Suprapubic skin (tissue), 4 donors: ENCODE measurements around the gene ASB6. TPM values are rescaled to one million over a fixed set of nuclear protein-coding genes. Genes with fewer than 3 reads are reported as not detected.

Experiments
- DNase-seq, 2 donors: peaks; one replicate each; pipeline ENCODE4 v3.0.0-alpha.2; 2019; ENCODE audit warnings: low spot score in 2 of 2
- H3K27ac ChIP-seq: fragments of 200-600 bp; sonication (generic); one replicate; pipeline ENCODE4 v1.5.1; 2019
- H3K27me3 ChIP-seq: fragments of 200-600 bp; sonication (generic); one replicate; pipeline ENCODE4 v1.5.1; 2019
- H3K36me3 ChIP-seq: fragments of 200-600 bp; sonication (generic); one replicate; pipeline ENCODE4 v1.5.1; 2019
- H3K4me1 ChIP-seq: fragments of 200-600 bp; sonication (generic); one replicate; pipeline ENCODE4 v1.5.1; 2019
- H3K4me3 ChIP-seq: fragments of 200-600 bp; sonication (generic); one replicate; pipeline ENCODE4 v1.5.1; 2019; ENCODE audit warnings: mild to moderate bottlenecking
- H3K9me3 ChIP-seq: fragments of 200-600 bp; sonication (generic); one replicate; pipeline ENCODE4 v1.5.1; 2019
- EP300 ChIP-seq: sonication (generic); formaldehyde crosslinking; IDR thresholded peaks from one replicate; pipeline ENCODE4 v1.6.1; 2017; ENCODE audit warnings: antibody characterized with exemption
- POLR2A ChIP-seq, 2 donors: fragments of 450-650 bp; IDR thresholded peaks; one replicate each; pipeline ENCODE4 v1.6.1; 2017; ENCODE audit warnings: antibody characterized with exemption in 2 of 2, mild to moderate bottlenecking in 2 of 2, moderate library complexity in 2 of 2
- POLR2AphosphoS5 ChIP-seq, 3 donors: sonication (generic); formaldehyde crosslinking; IDR thresholded peaks; one replicate each; pipeline ENCODE4 v1.6.1; 2017; ENCODE audit warnings: antibody characterized with exemption in 3 of 3
- WGBS: methylation state at CpG from one replicate; pipeline ENCODE4 v1.1.5; 2018; 5-methylcytosine and 5-hydroxymethylcytosine counted together
- total RNA-seq, 4 donors: library from RNA; depleted of rRNA; stranded (reverse); fragments of >200 nt; gene quantifications; one replicate each; pipeline ENCODE4 v1.1.0, GENCODE V29; 2016
- TF ChIP-seq, protein P1 (sequence below), 2 donors: fragments of 200-600 bp in 1 of 2; fragments of 450-650 bp in 1 of 2; sonication (generic) in 1 of 2; IDR thresholded peaks; one replicate each; pipeline ENCODE4 v1.5.1; 2016 to 2019; ENCODE audit warnings: antibody characterized with exemption in 2 of 2, mild to moderate bottlenecking in 1 of 2, moderate library complexity in 1 of 2

The ASB6 gene
- total RNA-seq, 4 donors from 2014 or later = 25.6 to 41.5 (median 37.6) TPM

DNA sequence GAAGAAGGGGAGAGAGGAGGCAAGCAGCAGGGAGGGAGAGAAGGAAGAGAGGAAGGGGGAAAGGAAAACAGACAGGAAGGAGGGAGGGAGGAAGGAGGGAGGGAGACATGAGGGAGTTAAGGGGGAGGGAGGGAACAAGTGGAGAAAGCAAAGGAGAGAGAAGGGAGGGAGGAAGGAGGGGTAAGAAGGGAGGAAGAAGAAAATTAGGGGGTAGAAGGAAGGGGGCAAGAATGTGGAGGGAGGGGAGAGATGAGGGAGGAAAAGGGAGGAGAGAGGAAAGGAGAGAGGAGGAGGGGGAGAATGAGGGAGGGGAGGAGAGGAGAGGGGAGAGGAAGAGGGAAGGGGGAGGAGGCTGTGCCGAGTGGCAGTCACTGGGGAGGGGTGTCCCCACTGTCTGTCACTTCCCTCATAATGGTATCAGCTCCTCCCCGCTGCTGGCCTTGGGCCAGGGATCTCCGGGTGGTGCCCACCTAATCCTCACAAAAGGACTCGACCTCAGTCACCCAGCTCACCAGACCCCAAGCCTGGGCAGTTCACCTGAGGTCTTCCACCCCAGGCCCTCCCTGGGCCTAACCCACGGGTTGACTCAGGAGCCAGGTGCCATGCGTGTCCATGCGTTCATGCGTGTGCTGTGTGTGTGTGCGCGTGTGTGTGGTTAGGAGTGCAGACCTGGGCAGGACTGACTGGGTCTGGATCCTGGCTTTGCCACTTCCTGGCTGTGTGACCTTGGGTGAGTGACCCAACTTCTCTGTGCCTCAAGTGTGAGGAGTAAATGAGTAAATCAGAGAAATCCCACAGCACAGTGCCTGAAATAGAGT, 39.1 kb downstream of the ASB6 start:
- 64% methylated on average over 10 of the region's 10 CpGs for WGBS
- Histone ChIP-seq H3K4me1 (peaks cover 16% of the 10 kb centered on the region), H3K27ac (no peak overlapping the region), H3K36me3 (no peaks in the 10 kb centered on the region), H3K9me3 (no peaks in the 10 kb centered on the region), H3K27me3 (no peaks in the 10 kb centered on the region), H3K4me3 (no peak overlapping the region)
- TF ChIP-seq POLR2AphosphoS5 (IDR thresholded peaks at IDR 0.05) = no peak
- TF ChIP-seq POLR2A (IDR thresholded peaks at IDR 0.05) = no peak
- TF ChIP-seq, protein P1, sequence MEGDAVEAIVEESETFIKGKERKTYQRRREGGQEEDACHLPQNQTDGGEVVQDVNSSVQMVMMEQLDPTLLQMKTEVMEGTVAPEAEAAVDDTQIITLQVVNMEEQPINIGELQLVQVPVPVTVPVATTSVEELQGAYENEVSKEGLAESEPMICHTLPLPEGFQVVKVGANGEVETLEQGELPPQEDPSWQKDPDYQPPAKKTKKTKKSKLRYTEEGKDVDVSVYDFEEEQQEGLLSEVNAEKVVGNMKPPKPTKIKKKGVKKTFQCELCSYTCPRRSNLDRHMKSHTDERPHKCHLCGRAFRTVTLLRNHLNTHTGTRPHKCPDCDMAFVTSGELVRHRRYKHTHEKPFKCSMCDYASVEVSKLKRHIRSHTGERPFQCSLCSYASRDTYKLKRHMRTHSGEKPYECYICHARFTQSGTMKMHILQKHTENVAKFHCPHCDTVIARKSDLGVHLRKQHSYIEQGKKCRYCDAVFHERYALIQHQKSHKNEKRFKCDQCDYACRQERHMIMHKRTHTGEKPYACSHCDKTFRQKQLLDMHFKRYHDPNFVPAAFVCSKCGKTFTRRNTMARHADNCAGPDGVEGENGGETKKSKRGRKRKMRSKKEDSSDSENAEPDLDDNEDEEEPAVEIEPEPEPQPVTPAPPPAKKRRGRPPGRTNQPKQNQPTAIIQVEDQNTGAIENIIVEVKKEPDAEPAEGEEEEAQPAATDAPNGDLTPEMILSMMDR (IDR thresholded peaks at IDR 0.05) = no peak
- no peak for TF ChIP-seq EP300
- no peak for DNase-seq

DNA sequence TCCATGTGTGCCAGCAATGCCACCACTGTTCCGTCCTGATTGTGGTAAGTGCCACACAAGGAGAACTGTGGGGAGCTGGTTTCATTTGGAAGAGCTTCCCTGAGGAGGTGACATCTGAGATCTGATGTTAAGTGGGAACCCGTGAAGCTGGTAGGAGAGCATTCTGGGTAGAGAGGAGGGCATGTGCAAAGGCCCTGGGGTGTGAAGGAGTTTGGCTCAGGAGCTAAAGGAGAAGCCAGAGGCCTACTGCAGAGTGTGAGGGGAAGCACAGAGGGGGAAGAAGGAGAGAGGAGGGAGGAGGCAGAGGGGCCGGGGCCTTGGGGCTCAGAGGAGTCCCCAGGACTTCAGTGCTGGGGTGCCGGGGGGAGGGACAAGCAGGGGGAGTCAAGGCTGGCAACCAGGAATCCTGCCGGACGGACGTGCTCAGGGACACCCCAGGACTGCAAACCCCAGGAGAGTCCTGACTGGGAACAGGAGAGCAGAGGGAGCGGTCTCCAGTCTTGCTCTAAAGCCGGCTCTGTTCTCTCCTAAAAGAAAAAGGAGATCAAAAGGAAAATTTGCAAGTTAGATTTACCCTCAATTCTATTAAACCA, 40.8 kb downstream of the ASB6 start:
- H3K4me3 ChIP-seq = no peak overlapping the region
- no peaks in the 10 kb centered on the region for H3K36me3 ChIP-seq
- TF ChIP-seq POLR2A (IDR thresholded peaks at IDR 0.05) = no peak
- no peak for TF ChIP-seq POLR2AphosphoS5 (IDR thresholded peaks at IDR 0.05)
- TF ChIP-seq, protein P1 (IDR thresholded peaks at IDR 0.05) = no peak
- TF ChIP-seq EP300 = no peak
- H3K4me1 ChIP-seq = peaks cover 23% of the 10 kb centered on the region
- no peaks in the 10 kb centered on the region for H3K27me3 ChIP-seq
- no peak for DNase-seq
- no peak overlapping the region for H3K27ac ChIP-seq
- WGBS = 81% methylated on average over 9 of the region's 9 CpGs
- H3K9me3 ChIP-seq = no peaks in the 10 kb centered on the region

- Histone ChIP-seq H3K36me3 (no peaks in the 10 kb centered on the region), H3K4me1 (peaks cover 28% of the 10 kb centered on the region), H3K27ac (no peak overlapping the region), H3K27me3 (no peaks in the 10 kb centered on the region), H3K9me3 (no peaks in the 10 kb centered on the region), H3K4me3 (peak overlapping the region; percentile 46)
- TF ChIP-seq EP300 (no peak), POLR2A (IDR thresholded peaks at IDR 0.05) (no peak), POLR2AphosphoS5 (IDR thresholded peaks at IDR 0.05) (no peak)
- TF ChIP-seq, protein P1 (IDR thresholded peaks at IDR 0.05) = no peak
- WGBS = 65% methylated on average over 14 of the region's 14 CpGs
- peak in 1 of 2 donors; percentile 49 for DNase-seq
Measured at GRCh38 chr9:129598089-129598596, 43.8 kb downstream of the ASB6 start.

GRCh38 chr9:129597355-129598088, 44.4 kb downstream of the ASB6 start:
- no peak for DNase-seq
- TF ChIP-seq, protein P1 (IDR thresholded peaks at IDR 0.05) = no peak
- TF ChIP-seq EP300 = no peak
- no peak for TF ChIP-seq POLR2AphosphoS5 (IDR thresholded peaks at IDR 0.05)
- TF ChIP-seq POLR2A (IDR thresholded peaks at IDR 0.05) = no peak
- WGBS = 9% methylated on average over 14 of the region's 57 CpGs
- H3K4me3 ChIP-seq = peak overlapping the region; percentile 46
- H3K4me1 ChIP-seq = peaks cover 28% of the 10 kb centered on the region
- H3K36me3 ChIP-seq = no peaks in the 10 kb centered on the region
- no peaks in the 10 kb centered on the region for H3K9me3 ChIP-seq
- peak overlapping the region; percentile 43 for H3K27ac ChIP-seq
- H3K27me3 ChIP-seq = no peaks in the 10 kb centered on the region
